Stimulated activated CD8-positive, alpha-beta memory T cell treated with anti-CD3 and anti-CD28 coated beads, Interleukin-4, amount 100 ng/mL, for 4 hours (primary cell): Measurements from ENCODE around the gene TANGO2.

ENCODE experiments used
- DNase-seq, 2 donors: peaks; one replicate each; pipeline ENCODE4 v3.0.0-alpha.2; 2020; ENCODE audit warnings: low read depth in 2 of 2, low spot score in 1 of 2

TANGO2 gene

DNA sequence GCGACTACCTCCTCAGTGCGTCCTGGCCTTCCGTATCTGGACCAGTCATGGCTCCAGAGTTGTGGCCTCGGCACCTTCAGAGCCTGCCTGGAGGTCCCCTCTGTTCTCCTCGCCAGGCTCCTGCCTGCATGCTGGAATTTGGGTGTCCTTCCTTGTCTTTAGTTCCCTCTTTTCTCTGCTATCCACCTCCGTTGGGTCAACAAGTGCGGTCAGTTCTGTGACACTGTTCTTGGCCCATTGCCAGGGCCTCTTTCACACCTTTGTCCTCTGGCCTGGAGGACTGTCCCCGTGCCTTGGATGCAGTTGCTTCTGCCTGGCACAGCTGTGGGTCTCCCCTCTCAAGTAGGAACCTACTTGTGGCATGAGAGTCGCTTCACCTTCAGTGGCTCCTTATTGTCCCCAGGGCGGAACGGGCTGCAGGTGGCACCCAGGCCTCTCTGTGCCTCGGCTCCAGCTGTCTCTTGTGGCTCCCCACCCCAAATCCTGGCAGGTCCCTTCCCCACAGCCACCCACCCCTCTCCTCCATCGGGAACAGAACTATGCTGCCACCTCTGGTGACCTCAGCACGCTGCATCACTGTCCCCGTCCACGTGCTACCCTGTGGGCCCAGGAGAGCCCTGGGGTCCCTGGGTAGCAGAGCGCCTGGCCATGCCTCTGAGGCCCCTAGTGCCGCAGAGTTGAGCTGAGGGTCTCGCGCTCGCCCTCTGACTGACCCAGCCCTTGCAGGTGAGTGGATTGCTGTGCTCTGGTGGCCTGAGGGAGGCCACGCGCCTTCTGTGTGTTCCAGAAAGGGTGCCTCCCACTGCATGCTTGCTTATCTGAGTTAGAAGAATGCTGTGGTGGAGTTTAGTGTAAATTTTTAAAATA is 63.9 kb downstream of the TANGO2 start:
- DNase-seq = no peak

DNA sequence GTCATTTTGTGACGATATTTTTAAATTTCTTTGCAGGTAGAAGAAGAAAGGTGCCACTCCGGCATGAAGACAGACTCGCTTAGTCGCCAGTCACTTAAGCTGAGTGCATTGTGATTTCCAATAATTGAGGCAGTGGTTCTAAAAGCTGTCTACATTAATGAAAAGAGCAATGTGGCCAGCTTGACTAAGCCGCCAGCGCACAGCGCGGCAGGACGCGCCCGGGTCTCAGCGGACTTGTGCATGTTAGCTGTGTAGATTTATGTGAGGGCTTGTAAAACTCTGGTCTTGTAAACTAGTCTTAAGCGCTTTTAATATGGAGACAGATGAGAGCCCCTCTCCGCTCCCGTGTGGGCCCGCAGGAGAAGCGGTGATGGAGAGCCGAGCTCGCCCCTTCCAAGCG is 64.7 kb downstream of the TANGO2 start:
- DNase-seq = no peak

DNA sequence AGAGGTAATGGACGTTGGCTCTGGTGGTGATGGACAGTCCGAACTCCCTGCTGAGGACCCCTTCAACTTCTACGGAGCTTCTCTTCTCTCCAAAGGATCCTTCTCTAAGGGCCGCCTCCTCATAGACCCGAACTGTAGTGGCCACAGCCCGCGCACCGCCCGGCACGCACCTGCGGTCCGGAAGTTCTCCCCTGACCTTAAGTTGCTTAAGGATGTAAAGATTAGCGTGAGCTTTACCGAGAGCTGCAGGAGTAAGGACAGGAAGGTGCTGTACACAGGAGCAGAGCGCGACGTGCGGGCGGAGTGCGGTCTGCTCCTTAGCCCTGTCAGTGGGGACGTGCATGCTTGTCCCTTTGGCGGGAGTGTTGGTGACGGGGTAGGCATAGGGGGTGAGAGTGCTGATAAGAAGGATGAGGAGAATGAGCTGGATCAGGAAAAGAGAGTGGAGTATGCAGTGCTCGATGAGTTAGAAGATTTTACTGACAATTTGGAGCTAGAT is 65.2 kb downstream of the TANGO2 start:
- no peak for DNase-seq

DNA sequence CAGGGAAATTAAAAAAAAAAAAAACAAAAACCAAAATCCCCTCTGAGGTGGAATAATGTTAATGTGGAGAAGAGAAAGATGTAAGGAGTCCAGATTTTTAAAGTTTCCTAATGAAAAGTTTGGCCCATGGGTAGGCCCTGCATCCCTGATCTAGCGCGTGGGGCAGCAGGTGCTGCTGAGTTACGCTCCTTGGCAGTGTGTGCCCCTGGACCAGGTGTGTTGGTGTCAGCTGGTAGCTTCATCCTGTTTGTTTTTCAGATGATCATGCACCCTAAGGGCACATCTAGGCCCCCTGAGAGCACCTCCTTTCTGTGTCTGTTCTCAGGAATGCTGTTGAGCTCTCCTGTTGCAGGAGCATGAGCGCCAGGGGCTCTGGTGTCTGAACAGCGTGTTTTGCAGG is 65.9 kb downstream of the TANGO2 start:
- DNase-seq = no peak

DNA sequence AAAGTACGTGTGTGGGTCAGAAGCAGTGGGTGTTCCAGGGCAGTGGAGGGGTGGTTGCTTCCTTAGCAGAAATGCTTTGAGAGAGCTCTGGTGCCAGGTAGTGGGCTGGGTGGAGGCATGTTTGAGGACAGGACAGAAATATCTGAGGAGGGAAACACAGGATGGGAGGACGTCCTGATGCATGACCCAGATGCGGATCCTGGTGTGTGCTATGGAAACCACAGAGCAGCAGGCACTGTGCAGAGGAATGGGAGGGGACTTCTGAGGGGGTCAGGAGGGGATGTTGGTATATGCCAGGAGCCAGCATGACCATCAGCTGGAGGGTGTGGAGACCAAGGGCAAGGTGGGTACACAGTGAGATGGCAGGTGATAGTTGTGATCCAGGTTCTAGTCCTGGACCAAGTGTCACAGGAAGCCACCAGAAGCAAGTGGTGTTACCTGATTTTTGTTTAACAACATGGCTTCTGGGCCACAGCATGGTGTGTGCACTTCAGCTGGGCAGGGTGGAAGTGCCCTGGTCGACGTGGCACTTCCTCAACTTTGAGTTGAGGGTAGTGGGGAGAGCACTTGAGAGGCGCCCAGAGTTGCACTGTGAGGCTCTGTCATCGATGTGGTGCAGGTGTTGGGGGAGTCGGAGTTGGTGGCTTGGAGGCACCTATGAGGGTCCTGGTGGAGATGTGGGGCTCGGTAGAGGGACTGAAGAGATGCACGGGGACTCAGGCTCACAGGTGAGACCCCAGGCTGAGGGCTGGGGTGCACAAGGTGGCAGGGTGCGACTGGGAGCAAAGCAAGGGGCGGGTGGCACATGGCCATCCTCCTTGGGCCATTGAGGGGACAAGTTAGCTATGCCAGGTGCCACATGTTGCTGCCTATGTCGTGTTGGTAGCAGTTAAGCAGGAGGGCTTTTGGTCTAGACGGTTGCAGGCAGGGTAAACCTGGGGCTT is 66.7 kb downstream of the TANGO2 start:
- DNase-seq = no peak

DNA sequence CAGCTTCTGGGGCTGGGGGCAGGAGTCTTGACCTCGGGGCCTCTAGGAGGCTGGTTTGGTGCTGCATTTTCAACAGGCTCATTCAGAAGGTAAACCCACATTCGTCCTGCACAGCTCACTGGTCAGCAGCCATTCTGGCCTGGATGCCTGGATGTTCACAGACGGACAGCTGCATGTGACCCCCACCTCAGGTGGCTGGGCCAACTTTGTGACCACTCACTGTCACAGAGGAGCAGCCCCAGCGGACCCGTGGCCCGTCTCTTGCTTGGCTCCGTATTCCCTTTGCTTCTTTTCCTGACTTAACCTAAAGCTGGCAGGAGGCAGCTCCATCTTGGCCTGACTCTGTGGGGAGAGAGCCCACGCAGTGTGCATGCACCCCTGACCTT is 67.3 kb downstream of the TANGO2 start:
- no peak for DNase-seq

DNA sequence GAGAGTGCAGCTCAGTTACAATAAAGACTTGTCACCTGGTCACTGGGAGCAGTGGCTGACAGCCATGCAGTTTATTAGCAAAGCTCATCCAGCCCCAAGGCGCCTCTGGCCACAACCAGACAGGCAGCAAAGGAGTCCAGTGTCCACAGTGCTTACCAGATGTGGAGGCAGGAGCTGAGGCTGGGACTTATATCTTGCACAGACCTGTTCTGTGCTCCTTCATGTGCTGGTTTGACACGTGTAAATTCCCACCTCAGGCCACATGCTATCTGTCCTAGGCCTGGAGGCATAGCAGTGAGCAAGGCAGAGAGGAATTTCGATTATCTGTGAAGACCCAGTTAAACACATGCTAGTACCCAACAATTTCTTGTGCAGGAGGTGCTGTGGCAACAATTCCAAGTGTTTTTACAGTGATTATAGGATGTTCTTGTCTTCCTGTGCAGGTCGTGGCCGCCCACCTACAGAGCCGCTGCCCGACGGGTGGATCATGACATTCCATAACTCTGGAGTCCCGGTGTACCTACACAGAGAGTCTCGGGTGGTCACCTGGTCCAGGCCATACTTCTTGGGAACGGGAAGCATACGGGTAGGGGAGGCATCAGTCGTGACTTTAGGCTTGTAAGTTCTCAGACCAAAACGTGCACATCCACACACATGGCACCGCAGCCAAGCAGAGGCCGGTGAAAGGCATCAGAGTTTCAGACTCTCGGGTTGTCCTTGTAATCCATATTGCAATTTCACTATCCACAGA is 68.5 kb downstream of the TANGO2 start:
- no peak for DNase-seq

DNA sequence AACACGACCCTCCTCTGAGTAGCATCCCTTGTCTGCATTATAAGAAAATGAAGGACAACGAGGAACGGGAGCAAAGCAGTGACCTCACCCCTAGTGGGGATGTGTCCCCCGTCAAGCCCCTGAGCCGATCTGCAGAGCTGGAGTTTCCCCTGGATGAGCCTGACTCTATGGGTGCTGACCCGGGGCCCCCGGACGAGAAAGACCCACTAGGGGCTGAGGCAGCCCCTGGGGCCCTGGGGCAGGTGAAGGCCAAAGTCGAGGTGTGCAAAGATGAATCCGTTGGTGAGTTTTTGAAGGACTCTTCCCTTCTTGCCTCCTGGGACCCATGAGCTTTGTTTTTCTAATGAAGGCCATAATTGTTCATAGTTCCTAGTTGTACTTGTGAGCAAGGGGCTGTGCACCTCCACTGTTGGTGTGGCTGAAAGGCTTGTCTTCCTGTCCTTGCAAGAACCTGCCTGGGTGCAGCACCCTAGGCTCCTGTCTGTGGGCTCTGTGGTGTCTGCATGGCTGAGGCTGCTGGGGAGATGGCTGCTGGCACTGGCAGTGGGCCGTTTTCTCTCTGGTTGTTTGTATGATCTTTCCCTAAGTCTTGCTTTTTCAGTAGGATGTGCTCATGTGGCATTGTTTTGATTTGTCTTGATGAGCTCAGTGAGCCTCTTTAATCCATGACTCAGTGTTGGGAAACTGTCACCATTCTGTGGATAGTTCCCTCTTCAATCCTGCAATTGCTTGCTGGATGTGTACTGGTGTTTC is 69.2 kb downstream of the TANGO2 start:
- DNase-seq = no peak

DNA sequence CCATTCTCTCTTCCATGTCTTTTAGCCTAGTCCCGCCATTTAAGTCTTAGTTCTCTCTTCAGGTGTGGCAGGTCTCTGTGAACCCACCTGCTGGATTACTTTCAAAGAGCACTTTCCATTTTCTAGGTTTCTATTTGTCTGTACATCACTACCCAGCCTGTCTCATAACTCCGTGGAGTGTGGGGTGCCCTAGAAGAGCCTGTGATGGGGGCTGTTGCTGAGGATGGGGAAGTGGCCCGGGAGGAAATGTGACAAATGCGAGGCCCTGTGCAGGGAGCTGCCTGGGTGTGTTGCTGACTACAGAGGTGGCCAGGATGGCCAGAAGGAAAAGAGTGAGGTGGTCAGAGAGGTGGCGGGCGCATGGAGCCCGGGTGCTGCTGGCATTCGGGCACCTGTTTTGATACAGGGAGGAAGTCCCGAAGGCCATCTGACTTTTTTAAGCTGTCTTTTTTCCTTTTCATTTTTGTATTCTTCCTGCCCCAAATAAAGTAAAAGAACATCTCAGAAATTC is 69.9 kb downstream of the TANGO2 start:
- no peak for DNase-seq

DNA sequence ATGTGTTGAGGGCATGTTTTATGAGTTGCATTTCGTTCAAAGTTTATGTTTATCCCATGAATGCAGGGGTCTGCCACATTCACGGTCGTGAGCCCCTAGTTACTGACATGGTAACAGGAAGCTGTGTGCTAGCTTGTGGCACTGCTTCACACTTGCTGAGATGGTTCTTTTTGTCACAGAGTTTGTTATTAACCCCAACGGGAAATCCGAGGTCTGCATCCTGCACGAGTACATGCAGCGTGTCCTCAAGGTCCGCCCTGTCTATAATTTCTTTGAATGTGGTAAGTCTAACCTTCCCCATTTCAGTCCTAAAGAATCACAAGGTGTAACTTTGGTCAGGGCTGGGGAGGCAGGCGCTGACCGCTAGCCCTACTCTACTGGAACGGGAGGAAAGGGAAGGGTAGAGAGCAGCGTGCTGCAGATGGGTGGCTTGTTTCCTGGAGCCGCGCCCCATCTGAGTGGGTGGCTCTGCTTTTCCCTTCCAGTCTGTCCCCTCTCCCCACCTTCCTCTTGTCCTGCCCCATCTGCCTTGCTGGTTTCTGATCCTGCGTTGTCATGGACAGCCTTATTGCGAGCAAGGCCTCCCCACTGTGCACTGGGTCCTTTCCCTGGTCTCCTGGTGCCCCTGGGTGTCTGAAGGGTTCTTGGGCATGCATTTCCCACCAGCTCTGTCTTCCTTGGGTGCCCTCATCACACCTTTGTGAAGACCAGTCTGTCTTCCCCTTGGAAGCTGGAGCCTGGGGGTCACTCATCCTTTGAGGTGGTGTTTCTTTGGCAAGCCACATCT is 71.0 kb downstream of the TANGO2 start:
- DNase-seq = no peak

DNA sequence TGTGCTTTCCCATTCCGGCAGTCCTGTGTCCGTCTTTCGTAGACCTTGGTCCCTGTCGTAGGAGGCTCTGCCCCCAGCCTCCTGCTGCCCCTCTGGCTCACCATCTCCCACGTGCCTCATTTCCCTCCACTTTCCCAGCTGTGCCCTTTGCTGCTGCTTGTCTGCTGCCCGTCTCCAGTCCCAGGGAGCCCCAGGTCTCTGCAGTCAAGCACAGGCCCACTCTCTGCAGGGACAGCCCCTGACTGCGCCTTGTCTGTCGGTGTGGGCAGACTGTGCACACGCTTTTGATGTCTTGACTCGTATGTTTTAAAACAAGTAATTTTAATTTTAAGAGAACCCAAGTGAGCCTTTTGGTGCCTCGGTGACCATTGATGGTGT is 71.6 kb downstream of the TANGO2 start:
- no peak for DNase-seq

DNA sequence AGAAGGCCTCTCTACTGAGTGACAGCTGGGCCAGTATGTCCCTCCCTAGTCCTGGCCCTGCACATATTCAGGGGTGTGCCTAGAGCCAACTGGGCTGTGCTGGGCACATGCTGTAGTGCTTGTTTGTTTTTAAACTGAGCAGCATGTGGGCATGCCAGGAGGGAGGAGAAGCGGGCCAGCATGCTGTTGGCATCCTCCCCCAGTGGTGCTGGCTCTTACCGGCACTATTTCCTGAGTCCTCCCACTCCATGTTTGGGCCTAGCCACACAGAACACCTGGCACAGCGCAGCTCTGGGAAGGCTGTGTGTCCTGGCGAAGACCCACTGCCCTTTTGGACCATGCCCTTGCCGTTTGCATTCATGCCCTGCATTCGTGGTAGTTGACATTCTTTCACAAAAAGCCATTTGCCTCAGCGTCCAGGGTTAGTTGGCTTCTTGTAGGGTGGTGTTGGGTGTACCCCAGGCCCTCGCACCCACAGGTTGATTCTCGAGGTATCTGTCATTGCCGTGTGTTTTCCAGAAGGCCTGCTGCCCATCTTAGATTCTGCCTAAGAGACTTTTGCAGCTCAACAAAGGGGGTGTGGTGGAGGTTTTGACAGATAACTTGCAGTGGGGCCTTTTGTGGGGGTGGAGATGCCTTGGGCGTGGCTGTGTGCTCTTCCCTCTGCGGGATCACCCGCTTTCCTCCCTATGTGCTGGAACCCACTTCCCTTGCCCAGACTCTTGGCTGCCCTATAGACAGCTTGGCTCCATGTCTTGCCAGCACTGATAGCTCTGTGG is 72.7 kb downstream of the TANGO2 start:
- DNase-seq = no peak

DNA sequence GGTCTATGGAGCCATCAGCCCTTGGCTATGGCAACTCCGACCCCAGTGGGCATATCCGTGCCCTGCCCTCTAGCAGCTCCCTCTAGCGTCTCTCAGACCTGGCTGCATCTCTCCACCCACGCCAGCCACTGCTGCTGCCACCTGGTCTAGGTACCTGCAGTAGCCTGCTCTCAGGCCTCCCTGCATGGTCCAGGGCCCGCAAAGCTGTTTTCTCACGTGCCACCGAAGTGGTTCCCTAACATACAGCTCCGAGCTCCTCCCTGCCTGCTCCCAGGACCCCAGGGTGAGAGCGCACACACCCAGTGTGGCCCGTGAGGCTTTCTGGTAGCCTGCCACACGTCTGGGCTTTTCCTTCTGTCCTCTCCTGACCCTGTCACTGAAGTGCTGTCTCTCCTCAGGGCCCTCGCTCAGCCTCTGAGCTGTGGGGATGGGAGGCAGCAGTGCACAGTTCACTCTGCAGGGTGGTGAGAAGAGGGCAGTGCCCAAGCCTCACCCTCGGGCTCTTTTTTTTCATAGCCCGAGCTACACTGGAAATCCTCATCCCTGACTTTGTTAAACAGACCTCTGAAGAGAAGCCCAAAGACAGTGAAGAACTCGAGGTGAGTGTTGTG is 73.4 kb downstream of the TANGO2 start:
- DNase-seq = no peak

DNA sequence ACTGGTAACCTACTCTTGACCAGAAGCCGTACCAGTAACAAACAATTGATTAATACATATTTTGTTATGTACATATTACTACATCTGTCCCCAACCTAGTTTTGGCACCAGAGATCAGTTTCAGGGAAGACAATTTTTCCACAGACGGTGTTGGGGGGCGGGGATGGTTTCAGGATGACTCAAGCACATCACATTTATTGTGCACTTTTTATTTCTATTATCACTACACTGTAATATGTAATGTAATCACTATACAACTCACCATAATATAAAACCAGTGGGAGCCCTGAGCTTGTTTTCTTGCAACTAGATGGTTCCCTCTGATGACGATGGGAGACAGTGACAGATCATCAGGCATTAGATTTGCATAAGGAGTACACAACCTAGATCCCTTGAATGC is 74.6 kb downstream of the TANGO2 start:
- DNase-seq = no peak

DNA sequence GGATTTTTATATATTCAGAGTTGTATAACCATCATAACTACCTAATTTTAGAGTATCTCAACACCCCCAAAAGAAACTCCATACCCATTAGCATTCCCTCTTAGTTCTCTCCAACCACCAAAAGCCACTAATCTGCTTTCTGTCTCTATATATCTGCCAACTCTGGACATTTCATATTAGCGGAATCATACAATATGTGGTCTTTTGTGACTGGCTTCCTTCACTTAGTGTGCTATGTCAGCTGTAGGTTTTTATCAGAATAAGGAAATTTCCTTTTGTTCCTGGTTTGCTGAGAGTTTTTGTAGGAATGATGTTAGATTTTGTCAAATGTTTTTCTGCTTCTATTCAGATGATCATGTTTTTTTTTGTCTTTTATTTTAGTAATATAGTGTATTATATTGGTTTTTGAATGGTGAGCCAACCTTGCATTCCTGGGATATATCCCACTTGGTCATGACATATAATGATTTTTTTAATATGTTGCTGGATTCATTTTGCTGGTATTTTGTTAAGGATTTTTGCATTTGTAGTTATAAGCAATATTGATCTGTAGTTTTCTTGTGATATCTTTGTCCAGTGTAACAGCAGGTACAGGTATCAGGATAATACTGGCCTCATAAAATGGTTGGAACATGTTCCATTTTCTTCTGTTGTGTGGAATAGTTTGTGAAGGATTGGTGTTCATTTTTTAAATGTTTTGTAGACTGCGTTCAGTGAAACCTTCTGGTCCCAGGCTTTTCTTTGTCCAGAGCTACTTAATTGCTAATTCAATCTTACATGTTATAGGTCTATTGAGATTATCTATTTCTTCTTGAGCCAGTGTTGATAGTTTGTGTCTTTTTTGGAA is 75.9 kb downstream of the TANGO2 start:
- DNase-seq = no peak

DNA sequence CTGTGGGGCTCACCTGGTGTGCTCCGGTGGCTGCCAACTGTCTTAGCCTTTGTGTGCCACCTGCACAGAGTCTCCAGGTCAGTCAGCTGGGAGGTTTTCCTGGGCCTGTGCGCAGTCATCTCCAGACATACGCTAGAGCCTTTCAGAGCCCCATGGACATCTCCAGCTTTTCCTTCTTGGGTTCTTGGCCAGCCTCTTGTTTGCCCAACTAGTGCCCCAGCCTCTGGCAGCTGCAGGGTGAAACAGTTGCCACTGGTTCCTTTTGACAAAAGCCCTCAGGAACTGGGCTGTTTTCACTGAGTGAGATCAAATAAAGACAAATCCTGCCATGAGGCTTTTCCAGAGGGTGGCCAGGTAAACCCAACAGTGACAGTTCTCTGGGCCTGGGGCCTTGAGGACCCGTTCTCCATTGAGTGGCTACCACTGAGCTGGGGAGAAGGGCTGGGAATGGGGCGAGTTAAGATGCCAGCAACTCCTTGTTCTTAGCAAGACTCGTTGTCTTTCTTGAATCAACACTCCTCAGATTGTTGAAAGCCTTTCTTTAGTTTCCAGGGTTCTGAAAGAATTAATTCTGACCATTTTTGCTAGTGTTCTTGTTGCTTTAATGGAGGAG is 78.3 kb downstream of the TANGO2 start:
- DNase-seq = no peak

DNA sequence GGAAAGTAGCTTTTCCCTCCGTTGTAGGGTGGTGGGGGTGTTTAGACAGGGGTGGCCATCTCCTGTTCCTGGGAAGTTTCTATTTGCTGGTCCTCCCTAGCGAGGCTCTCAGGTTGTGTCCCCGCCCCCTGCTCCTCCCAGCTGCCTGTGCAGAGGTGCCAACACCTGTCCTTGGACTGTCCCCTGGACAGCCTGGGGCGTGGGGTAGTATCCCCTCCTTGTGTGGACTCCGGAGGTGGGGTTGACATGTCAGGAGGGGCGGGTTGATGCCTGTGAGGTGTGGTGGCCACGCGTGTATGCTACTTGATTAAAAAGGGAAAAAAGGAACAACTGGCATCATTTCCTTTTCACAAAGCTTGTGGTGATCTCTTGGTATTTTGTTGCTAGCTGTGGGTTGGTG is 80.7 kb downstream of the TANGO2 start:
- DNase-seq = no peak
